KMS-11 (cell line): ENCODE data around the gene CFAP69.

Experiments used
- H2AFZ ChIP-seq: fragments of 200-600 bp; sonication (generic); 2 replicates; pipeline ENCODE4 v1.6.1; 2016; ENCODE audit warnings: antibody characterized with exemption, mixed run types, low read depth
- H3K27ac ChIP-seq: fragments of 200-600 bp; sonication (generic); 2 replicates; pipeline ENCODE4 v1.6.1; 2016; ENCODE audit warnings: mild to moderate bottlenecking, mixed run types
- H3K27me3 ChIP-seq: fragments of 200-600 bp; sonication (generic); 2 replicates; pipeline ENCODE4 v1.6.1; 2017; ENCODE audit warnings: mild to moderate bottlenecking, low read depth, mixed run types, moderate library complexity; ENCODE audit not compliant: insufficient read depth
- H3K36me3 ChIP-seq: fragments of 200-600 bp; sonication (generic); 2 replicates; pipeline ENCODE4 v1.6.1; 2017; ENCODE audit warnings: mild to moderate bottlenecking, mixed run types; ENCODE audit not compliant: insufficient read depth
- H3K4me1 ChIP-seq: fragments of 200-600 bp; sonication (generic); 2 replicates; pipeline ENCODE4 v1.6.1; 2016; ENCODE audit warnings: mild to moderate bottlenecking, low read depth, mixed run types; ENCODE audit not compliant: poor library complexity, severe bottlenecking
- H3K4me2 ChIP-seq: fragments of 200-600 bp; sonication (generic); 2 replicates; pipeline ENCODE4 v1.7.0; 2016; ENCODE audit warnings: mild to moderate bottlenecking, mixed run types
- H3K4me3 ChIP-seq: fragments of 200-600 bp; sonication (generic); IDR thresholded peaks from 2 replicates; pipeline ENCODE4 v1.6.1; 2017; ENCODE audit warnings: low read depth, low read length, mixed read lengths; ENCODE audit not compliant: insufficient read depth
- H3K79me2 ChIP-seq: fragments of 200-600 bp; sonication (generic); 2 replicates; pipeline ENCODE4 v1.6.1; 2016; ENCODE audit warnings: low read depth, mixed run types; ENCODE audit not compliant: insufficient read depth
- H3K9ac ChIP-seq: fragments of 200-600 bp; sonication (generic); 2 replicates; pipeline ENCODE4 v1.6.1; 2016; ENCODE audit warnings: mild to moderate bottlenecking, mixed run types
- H4K20me1 ChIP-seq: fragments of 200-600 bp; sonication (generic); 2 replicates; pipeline ENCODE4 v1.6.1; 2016; ENCODE audit warnings: mild to moderate bottlenecking, mixed run types; ENCODE audit not compliant: insufficient read depth
- CTCF ChIP-seq: fragments of 200-600 bp; sonication (generic); conservative IDR thresholded peaks from 2 replicates; pipeline ENCODE4 v1.6.1; 2017; ENCODE audit warnings: low read depth, mild to moderate bottlenecking, antibody characterized with exemption, low read length, moderate library complexity, mixed read lengths

CFAP69 gene

DNA sequence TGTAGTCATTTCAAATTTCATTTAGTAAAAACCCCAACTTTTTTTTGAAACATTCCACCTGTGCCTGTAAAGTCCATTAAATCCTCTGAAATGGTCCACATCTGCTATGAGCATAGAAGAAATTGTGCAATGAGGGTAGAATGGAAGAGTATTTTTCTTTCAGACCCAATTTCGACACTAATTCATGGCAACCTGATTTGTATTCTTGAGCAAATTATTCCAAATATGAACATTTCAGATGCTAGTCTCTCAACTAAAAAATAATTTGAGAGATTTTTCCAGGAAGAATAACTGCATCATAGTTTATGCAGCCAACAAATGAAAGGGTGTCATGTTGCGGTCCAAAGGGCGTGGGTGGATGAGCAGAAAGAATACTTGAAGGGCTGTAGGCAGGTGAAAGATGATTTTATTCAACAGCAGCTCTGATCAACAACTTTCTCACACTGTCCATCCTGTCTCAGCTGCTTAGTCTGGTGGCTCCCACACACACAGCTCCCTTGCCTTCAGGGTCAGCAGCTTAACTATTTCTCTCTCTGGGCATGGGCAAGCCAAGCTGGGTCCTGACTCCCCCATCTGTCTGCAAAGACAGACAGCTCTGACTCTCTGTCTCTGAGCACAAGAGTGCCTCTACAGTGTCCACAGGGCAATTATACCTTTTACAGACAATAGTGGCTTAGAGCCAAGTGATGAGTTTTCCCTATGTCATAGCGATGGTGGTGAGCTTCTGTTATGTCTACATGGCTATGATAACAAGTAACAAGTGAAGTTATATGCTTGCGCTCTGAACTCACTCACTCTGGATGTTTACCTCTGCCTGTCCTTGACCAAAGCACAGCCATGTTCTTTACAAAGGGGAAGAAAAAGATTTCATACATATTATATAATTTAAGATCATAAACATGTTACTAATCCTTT lies 21.9 kb upstream of the CFAP69 start:
- no peak for TF ChIP-seq CTCF
- Histone ChIP-seq H3K27me3 (no peaks in the 10 kb centered on the region), H3K4me2 (no peak overlapping the region), H2AFZ (no peak overlapping the region), H3K9ac (no peak overlapping the region), H3K4me3 (no peak overlapping the region), H3K27ac (no peak overlapping the region), H3K4me1 (no peaks in the 10 kb centered on the region), H4K20me1 (no peaks in the 10 kb centered on the region), H3K36me3 (no peaks in the 10 kb centered on the region), H3K79me2 (no peaks in the 10 kb centered on the region)

DNA sequence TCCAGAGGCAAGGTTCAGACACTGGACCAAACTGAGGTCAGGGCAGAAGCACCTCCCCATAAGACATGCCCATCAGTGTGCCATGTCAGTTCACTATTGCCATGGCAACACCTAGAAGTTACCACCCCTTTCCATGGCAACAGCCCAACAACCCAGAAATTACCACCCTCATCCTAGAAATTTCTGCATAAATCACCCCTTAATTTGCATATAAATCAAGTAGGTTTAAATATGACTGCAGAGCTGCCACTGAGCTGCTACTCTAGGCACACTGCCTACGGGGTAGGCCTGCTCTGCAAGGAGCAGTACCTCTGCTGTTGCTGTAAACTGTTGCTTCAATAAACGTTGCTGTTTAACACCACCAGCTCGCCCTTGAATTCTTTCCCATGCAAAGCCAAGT lies 20.8 kb upstream of the CFAP69 start:
- Histone ChIP-seq H3K27ac (no peak overlapping the region), H3K4me3 (no peak overlapping the region), H3K27me3 (no peaks in the 10 kb centered on the region), H3K4me1 (no peaks in the 10 kb centered on the region), H4K20me1 (no peaks in the 10 kb centered on the region), H3K9ac (no peak overlapping the region), H3K4me2 (no peak overlapping the region), H2AFZ (no peak overlapping the region), H3K79me2 (no peaks in the 10 kb centered on the region), H3K36me3 (no peaks in the 10 kb centered on the region)
- no peak for TF ChIP-seq CTCF

DNA sequence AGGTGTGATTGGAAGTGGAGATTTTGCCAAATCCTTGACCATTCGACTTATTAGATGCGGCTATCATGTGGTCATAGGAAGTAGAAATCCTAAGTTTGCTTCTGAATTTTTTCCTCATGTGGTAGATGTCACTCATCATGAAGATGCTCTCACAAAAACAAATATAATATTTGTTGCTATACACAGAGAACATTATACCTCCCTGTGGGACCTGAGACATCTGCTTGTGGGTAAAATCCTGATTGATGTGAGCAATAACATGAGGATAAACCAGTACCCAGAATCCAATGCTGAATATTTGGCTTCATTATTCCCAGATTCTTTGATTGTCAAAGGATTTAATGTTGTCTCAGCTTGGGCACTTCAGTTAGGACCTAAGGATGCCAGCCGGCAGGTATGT lies 19.8 kb upstream of the CFAP69 start:
- H4K20me1 ChIP-seq = no peaks in the 10 kb centered on the region
- no peaks in the 10 kb centered on the region for H3K4me1 ChIP-seq
- TF ChIP-seq CTCF = no peak
- H3K79me2 ChIP-seq = no peaks in the 10 kb centered on the region
- no peak overlapping the region for H3K27ac ChIP-seq
- H3K9ac ChIP-seq = no peak overlapping the region
- no peak overlapping the region for H3K4me2 ChIP-seq
- H3K36me3 ChIP-seq = no peaks in the 10 kb centered on the region
- H3K4me3 ChIP-seq = no peak overlapping the region
- no peaks in the 10 kb centered on the region for H3K27me3 ChIP-seq
- no peak overlapping the region for H2AFZ ChIP-seq

DNA sequence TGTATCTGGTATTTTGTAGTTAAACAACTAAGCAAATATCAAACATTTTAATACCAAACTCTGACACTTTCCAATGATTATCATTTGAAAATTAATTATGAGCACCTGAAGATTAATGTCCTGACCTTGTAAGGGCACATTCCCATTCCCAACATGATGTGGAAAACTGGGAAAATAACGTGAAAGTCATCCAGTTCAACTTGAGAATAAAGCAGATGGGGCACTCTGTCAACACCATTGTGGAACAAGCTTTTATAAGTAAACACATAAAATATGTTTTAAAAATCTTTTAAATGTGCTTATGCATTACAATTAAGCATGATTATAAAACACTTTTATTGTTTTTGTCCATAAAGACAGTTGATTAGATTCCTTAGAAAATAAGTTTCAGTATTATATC lies 19.4 kb upstream of the CFAP69 start:
- TF ChIP-seq CTCF = no peak
- Histone ChIP-seq H3K27ac (no peak overlapping the region), H3K79me2 (no peaks in the 10 kb centered on the region)

More for the DNA sequence above, 19.4 kb upstream of the CFAP69 start:
- H4K20me1 ChIP-seq = no peaks in the 10 kb centered on the region
- no peaks in the 10 kb centered on the region for H3K27me3 ChIP-seq
- no peak overlapping the region for H3K4me3 ChIP-seq
- no peaks in the 10 kb centered on the region for H3K36me3 ChIP-seq
- no peak overlapping the region for H3K9ac ChIP-seq
- H2AFZ ChIP-seq = no peak overlapping the region
- H3K4me2 ChIP-seq = no peak overlapping the region
- no peaks in the 10 kb centered on the region for H3K4me1 ChIP-seq
